ENCODE measurements around the gene PPM1L.

PPM1L gene

DNA sequence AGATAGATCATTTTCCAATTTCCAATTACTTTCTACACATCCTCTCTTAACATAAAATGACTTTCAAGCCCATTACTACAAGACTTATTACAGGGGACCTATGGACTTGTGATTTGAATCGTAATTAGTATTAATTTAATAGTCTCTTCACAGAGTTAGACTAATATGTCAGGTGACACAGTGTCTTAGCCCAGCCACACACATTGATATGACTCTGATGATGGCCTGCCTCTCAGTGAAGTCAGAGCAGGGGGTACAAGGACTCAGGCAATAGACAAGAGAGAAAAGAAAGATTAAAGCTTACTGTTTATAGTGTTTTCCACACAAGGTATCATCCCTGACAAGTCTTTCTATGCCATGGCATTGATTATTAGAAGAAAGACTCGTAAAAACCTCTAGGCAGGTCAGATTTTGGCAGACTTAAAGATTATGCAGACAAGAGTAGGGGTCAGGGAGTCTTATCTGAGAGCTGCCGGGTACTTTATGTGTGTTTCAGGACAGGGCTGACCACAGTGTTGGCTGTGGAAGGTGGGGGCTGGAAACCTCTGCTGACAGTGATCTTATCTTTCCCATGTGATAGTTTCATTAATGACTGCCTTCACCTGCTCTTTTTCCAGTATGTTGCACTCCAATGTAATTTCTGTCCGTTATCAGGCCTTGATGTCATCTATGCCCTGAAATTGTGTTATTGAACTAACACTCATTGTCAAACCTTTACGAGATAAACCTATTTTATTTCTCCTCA is 299.0 kb downstream of the PPM1L start:
- WGBS, result 60% methylated on average over 3 of the region's 5 CpGs
- H3K36me3 ChIP-seq (ENCODE audit: control insufficient read depth in 1 of 2, insufficient read depth in 2 of 2, low read depth in 1 of 2, low read length in 2 of 2), result no peaks in the 10 kb centered on the region
- DNase-seq, result no peak
- no peak overlapping the region for H3K18ac ChIP-seq (ENCODE audit: low read depth in 1 of 2, low read length in 2 of 2)
- H3K9me3 ChIP-seq (ENCODE audit: control insufficient read depth, low read length), result no peaks in the 10 kb centered on the region
- no peak overlapping the region for H2AK5ac ChIP-seq (ENCODE audit: low read length, severe bottlenecking)
- H3K4ac ChIP-seq (ENCODE audit: low read depth in 1 of 2, low read length in 2 of 2), result no peak overlapping the region
- no peak overlapping the region for H3K23ac ChIP-seq (ENCODE audit: low read length in 2 of 2)
- no peak overlapping the region for H3K14ac ChIP-seq (ENCODE audit: low read length in 2 of 2)
- H3K27ac ChIP-seq (ENCODE audit: low read length, poor library complexity, severe bottlenecking), result no peak overlapping the region
- no peak overlapping the region for H2BK15ac ChIP-seq (ENCODE audit: low read depth, poor library complexity, severe bottlenecking)
- no peak overlapping the region for H2AFZ ChIP-seq (ENCODE audit: low read depth, low read length)
- H3K4me3 ChIP-seq (ENCODE audit: insufficient read depth in 1 of 2, low read depth in 1 of 2, low read length in 2 of 2), result no peak overlapping the region
- no peak overlapping the region for H4K91ac ChIP-seq (ENCODE audit: low read length)
- no peaks in the 10 kb centered on the region for H3K79me1 ChIP-seq (replicated peaks; ENCODE audit: low read length, poor library complexity, severe bottlenecking)
- H2BK12ac ChIP-seq (ENCODE audit: low read length in 2 of 2), result no peak overlapping the region
- H2BK120ac ChIP-seq (ENCODE audit: low read depth, low read length), result no peak overlapping the region
- no peaks in the 10 kb centered on the region for H3K4me1 ChIP-seq (ENCODE audit: control insufficient read depth, insufficient read depth, low read depth, low read length)
- H2BK5ac ChIP-seq (ENCODE audit: low read depth, low read length, poor library complexity, severe bottlenecking), result no peak overlapping the region
- no peak overlapping the region for H3K4me2 ChIP-seq (ENCODE audit: low read length, poor library complexity, severe bottlenecking)
- H3K9ac ChIP-seq (ENCODE audit: low read length), result no peak overlapping the region
- no peak overlapping the region for H4K8ac ChIP-seq (ENCODE audit: low read length)
- H3K27me3 ChIP-seq (ENCODE audit: control insufficient read depth in 1 of 2, insufficient read depth in 1 of 2, low read length in 2 of 2), result no peaks in the 10 kb centered on the region

DNA sequence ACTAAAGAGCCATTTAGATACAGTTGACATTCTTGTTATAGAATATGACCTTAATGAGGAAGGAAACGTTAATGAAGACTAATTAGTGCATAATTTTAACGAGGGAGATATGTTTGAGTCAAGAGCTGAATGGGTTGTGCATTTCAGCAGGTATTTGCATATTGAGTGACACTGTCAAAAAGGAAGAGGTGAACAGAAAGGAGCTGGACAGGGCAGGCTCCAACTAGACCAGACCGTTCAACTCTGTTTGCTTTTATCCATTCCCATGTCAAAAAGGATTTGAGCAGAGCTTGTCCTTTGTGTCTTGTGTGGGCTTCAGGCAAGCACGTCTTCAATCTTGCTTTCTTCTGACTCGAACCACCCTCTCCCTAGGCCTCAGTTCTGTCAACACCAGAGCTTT is 308.4 kb downstream of the PPM1L start:
- H3K4ac ChIP-seq (ENCODE audit: low read depth in 1 of 2, low read length in 2 of 2), result no peak overlapping the region
- no peaks in the 10 kb centered on the region for H3K79me1 ChIP-seq (replicated peaks; ENCODE audit: low read length, poor library complexity, severe bottlenecking)
- H4K8ac ChIP-seq (ENCODE audit: low read length), result no peak overlapping the region
- no peak overlapping the region for H3K27ac ChIP-seq (ENCODE audit: low read length, poor library complexity, severe bottlenecking)
- no peak overlapping the region for H3K4me2 ChIP-seq (ENCODE audit: low read length, poor library complexity, severe bottlenecking)
- no peak overlapping the region for H2BK15ac ChIP-seq (ENCODE audit: low read depth, poor library complexity, severe bottlenecking)
- H3K36me3 ChIP-seq (ENCODE audit: control insufficient read depth in 1 of 2, insufficient read depth in 2 of 2, low read depth in 1 of 2, low read length in 2 of 2), result no peaks in the 10 kb centered on the region
- H2BK120ac ChIP-seq (ENCODE audit: low read depth, low read length), result no peak overlapping the region
- H3K4me1 ChIP-seq (ENCODE audit: control insufficient read depth, insufficient read depth, low read depth, low read length), result peaks cover 1% of the 10 kb centered on the region
- no peaks in the 10 kb centered on the region for H3K9me3 ChIP-seq (ENCODE audit: control insufficient read depth, low read length)
- H3K14ac ChIP-seq (ENCODE audit: low read length in 2 of 2), result peak overlapping the region in 1 of 2 experiments; percentile 79
- H3K9ac ChIP-seq (ENCODE audit: low read length), result no peak overlapping the region
- no peaks in the 10 kb centered on the region for H3K27me3 ChIP-seq (ENCODE audit: control insufficient read depth in 1 of 2, insufficient read depth in 1 of 2, low read length in 2 of 2)
- no peak overlapping the region for H2AFZ ChIP-seq (ENCODE audit: low read depth, low read length)
- H2BK5ac ChIP-seq (ENCODE audit: low read depth, low read length, poor library complexity, severe bottlenecking), result no peak overlapping the region
- H3K23ac ChIP-seq (ENCODE audit: low read length in 2 of 2), result no peak overlapping the region
- no peak overlapping the region for H4K91ac ChIP-seq (ENCODE audit: low read length)
- H2BK12ac ChIP-seq (ENCODE audit: low read length in 2 of 2), result no peak overlapping the region
- H2AK5ac ChIP-seq (ENCODE audit: low read length, severe bottlenecking), result no peak overlapping the region
- no peak overlapping the region for H3K4me3 ChIP-seq (ENCODE audit: insufficient read depth in 1 of 2, low read depth in 1 of 2, low read length in 2 of 2)
- 92% methylated on average over 5 of the region's 5 CpGs for WGBS
- no peak for DNase-seq
- H3K18ac ChIP-seq (ENCODE audit: low read depth in 1 of 2, low read length in 2 of 2), result no peak overlapping the region

DNA sequence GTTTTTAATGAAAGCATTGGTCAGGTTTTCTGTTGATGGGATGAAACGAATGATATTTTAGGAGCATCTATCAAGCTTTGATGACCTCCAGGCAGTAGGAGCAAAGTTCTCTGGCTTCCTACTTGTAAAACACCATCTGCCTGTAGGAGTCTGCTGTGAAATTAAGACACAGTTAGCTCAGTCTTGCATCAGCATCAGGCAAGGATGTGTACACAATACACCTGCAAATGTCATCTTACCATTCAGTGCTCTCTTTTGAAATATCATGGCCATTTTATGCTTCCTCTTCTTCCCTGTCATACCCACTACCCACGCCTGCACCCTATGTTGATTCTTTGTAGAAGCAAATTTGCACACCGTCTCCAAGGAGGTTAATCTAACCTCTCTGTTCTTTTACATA is 310.9 kb downstream of the PPM1L start:
- DNase-seq, result no peak
- H3K9ac ChIP-seq (ENCODE audit: low read length), result no peak overlapping the region
- no peak overlapping the region for H2BK120ac ChIP-seq (ENCODE audit: low read depth, low read length)
- no peak overlapping the region for H3K4me2 ChIP-seq (ENCODE audit: low read length, poor library complexity, severe bottlenecking)
- no peak overlapping the region for H2BK5ac ChIP-seq (ENCODE audit: low read depth, low read length, poor library complexity, severe bottlenecking)
- no peak overlapping the region for H2BK15ac ChIP-seq (ENCODE audit: low read depth, poor library complexity, severe bottlenecking)
- H2BK12ac ChIP-seq (ENCODE audit: low read length in 2 of 2), result no peak overlapping the region
- peaks cover 8% of the 10 kb centered on the region for H3K4me1 ChIP-seq (ENCODE audit: control insufficient read depth, insufficient read depth, low read depth, low read length)
- H3K14ac ChIP-seq (ENCODE audit: low read length in 2 of 2), result no peak overlapping the region
- H3K9me3 ChIP-seq (ENCODE audit: control insufficient read depth, low read length), result no peaks in the 10 kb centered on the region
- no peak overlapping the region for H3K27ac ChIP-seq (ENCODE audit: low read length, poor library complexity, severe bottlenecking)
- no peak overlapping the region for H3K4ac ChIP-seq (ENCODE audit: low read depth in 1 of 2, low read length in 2 of 2)
- no peaks in the 10 kb centered on the region for H3K27me3 ChIP-seq (ENCODE audit: control insufficient read depth in 1 of 2, insufficient read depth in 1 of 2, low read length in 2 of 2)
- no peak overlapping the region for H4K91ac ChIP-seq (ENCODE audit: low read length)
- H4K8ac ChIP-seq (ENCODE audit: low read length), result no peak overlapping the region
- H3K79me1 ChIP-seq (replicated peaks; ENCODE audit: low read length, poor library complexity, severe bottlenecking), result no peaks in the 10 kb centered on the region
- H2AFZ ChIP-seq (ENCODE audit: low read depth, low read length), result no peak overlapping the region
- no peak overlapping the region for H3K23ac ChIP-seq (ENCODE audit: low read length in 2 of 2)
- H3K36me3 ChIP-seq (ENCODE audit: control insufficient read depth in 1 of 2, insufficient read depth in 2 of 2, low read depth in 1 of 2, low read length in 2 of 2), result no peaks in the 10 kb centered on the region
- WGBS, result 93% methylated on average over 3 of the region's 3 CpGs
- H3K18ac ChIP-seq (ENCODE audit: low read depth in 1 of 2, low read length in 2 of 2), result no peak overlapping the region
- H2AK5ac ChIP-seq (ENCODE audit: low read length, severe bottlenecking), result no peak overlapping the region
- no peak overlapping the region for H3K4me3 ChIP-seq (ENCODE audit: insufficient read depth in 1 of 2, low read depth in 1 of 2, low read length in 2 of 2)

DNA sequence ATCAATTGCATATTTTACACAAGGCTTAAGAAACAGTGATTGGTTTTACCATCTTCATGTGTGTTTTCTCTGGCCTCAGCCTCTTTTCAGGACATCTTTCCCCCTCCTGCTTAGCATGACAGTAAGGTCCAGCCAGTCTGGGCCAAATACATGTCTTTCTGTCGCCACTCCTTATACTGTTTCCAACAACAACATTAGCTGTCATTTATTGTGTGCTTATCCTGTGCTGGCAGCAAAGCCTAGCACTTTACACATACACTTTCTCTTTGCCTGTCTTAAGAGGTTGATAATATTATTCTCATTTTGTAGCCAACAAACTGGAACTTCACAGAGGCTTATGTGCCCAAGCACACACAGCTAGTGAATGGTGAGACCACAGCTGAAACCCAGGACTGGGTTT is 311.3 kb downstream of the PPM1L start:
- H3K9me3 ChIP-seq (ENCODE audit: control insufficient read depth, low read length), result no peaks in the 10 kb centered on the region
- 100% methylated on average over 1 of the region's 1 CpG for whole genome bisulfite sequencing

More for the DNA sequence above, 311.3 kb downstream of the PPM1L start:
- DNase-seq, result no peak
- Histone ChIP-seq H2AK5ac (ENCODE audit: low read length, severe bottlenecking) (no peak overlapping the region), H2BK120ac (ENCODE audit: low read depth, low read length) (no peak overlapping the region), H4K8ac (ENCODE audit: low read length) (no peak overlapping the region), H2BK15ac (ENCODE audit: low read depth, poor library complexity, severe bottlenecking) (no peak overlapping the region), H2BK5ac (ENCODE audit: low read depth, low read length, poor library complexity, severe bottlenecking) (no peak overlapping the region), H4K91ac (ENCODE audit: low read length) (no peak overlapping the region), H3K9ac (ENCODE audit: low read length) (no peak overlapping the region), H3K79me1 (replicated peaks; ENCODE audit: low read length, poor library complexity, severe bottlenecking) (no peaks in the 10 kb centered on the region), H3K36me3 (ENCODE audit: control insufficient read depth in 1 of 2, insufficient read depth in 2 of 2, low read depth in 1 of 2, low read length in 2 of 2) (no peaks in the 10 kb centered on the region), H3K27ac (ENCODE audit: low read length, poor library complexity, severe bottlenecking) (no peak overlapping the region), H3K4me3 (ENCODE audit: insufficient read depth in 1 of 2, low read depth in 1 of 2, low read length in 2 of 2) (no peak overlapping the region), H3K4ac (ENCODE audit: low read depth in 1 of 2, low read length in 2 of 2) (no peak overlapping the region), H3K4me1 (ENCODE audit: control insufficient read depth, insufficient read depth, low read depth, low read length) (peaks cover 8% of the 10 kb centered on the region), H2BK12ac (ENCODE audit: low read length in 2 of 2) (no peak overlapping the region), H3K27me3 (ENCODE audit: control insufficient read depth in 1 of 2, insufficient read depth in 1 of 2, low read length in 2 of 2) (no peaks in the 10 kb centered on the region), H2AFZ (ENCODE audit: low read depth, low read length) (no peak overlapping the region), H3K18ac (ENCODE audit: low read depth in 1 of 2, low read length in 2 of 2) (no peak overlapping the region), H3K4me2 (ENCODE audit: low read length, poor library complexity, severe bottlenecking) (no peak overlapping the region), H3K23ac (ENCODE audit: low read length in 2 of 2) (no peak overlapping the region), H3K14ac (ENCODE audit: low read length in 2 of 2) (no peak overlapping the region)

Measured in mesenchymal stem cell (in vitro differentiated cells and primary cell).